Neutrophil (primary cell): ENCODE measurements around the gene TXLNG.
"Not testable (repeated sequence)": the region's sequence is repeated elsewhere in the genome, so short reads cannot be mapped to it uniquely, and the experiment has no call there.

Experiments used
- H3K27ac ChIP-seq: fragments of 200-600 bp; sonication (generic); 2 replicates; pipeline ENCODE4 v1.5.1; 2016; ENCODE audit warnings: mild to moderate bottlenecking, moderate library complexity
- H3K27me3 ChIP-seq: fragments of 200-600 bp; sonication (generic); 2 replicates; pipeline ENCODE4 v1.6.0; 2016; ENCODE audit warnings: mild to moderate bottlenecking
- H3K36me3 ChIP-seq: fragments of 200-600 bp; sonication (generic); 2 replicates; pipeline ENCODE4 v1.5.1; 2017
- H3K4me1 ChIP-seq, 2 experiments: fragments of 200-600 bp in 1 of 2; sonication (generic) in 1 of 2; 1 replicate in 1 of 2; 2 replicates in 1 of 2; pipeline versions ENCODE4 v1.5.1 to v1.6.1; 2013 to 2016; ENCODE audit warnings: low read depth in 1 of 2, low read length in 1 of 2, mild to moderate bottlenecking in 1 of 2, moderate library complexity in 1 of 2; ENCODE audit not compliant: control insufficient read depth in 1 of 2, insufficient read depth in 1 of 2
- H3K4me3 ChIP-seq, 2 experiments: fragments of 200-600 bp in 1 of 2; sonication (generic) in 1 of 2; 1 replicate in 1 of 2; 2 replicates in 1 of 2; pipeline ENCODE4 v1.5.1; 2013 to 2016; ENCODE audit warnings: low read depth in 1 of 2, low read length in 1 of 2, mild to moderate bottlenecking in 1 of 2, moderate library complexity in 1 of 2
- H3K9me3 ChIP-seq: fragments of 200-600 bp; sonication (generic); 2 replicates; pipeline ENCODE4 v1.5.1; 2016
- TF ChIP-seq, protein P1 (sequence below): fragments of 200-600 bp; sonication (generic); IDR thresholded peaks from 2 replicates; pipeline ENCODE4 v1.5.1; 2016; ENCODE audit warnings: antibody characterized with exemption

TXLNG gene

DNA sequence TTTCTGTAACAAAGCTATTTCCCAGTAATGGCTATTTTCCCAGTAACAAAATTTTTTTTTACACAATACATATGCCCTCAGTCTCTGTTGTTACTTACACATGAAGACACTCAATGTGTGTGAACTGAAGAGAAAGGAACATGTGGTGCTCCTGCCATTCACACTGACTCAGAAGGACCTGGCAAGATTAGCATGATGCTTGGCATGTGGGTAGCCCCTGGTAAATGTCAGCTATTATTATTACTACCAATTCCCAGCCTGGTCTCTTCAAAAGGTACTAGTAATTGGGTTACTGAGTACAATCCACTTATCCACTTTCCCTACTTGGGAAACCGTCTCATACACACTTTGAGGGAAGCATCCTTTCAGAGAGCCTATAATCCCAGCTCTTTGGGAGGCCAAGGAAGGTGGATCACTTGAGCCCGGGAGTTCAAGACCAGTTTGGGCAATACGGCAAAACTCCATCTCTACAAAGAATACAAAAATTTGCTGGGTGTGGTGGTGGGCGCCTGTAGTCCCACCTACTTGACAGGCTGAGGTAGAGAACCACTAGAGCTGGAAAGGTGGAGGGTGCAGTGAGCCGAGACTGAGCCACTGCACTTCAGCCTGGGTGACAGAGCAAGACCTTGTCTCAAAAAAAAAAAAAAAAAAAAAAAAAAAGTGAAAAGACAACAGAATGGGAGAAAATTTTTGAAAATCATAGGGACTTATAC, 69.3 kb downstream of the TXLNG start:
- Histone ChIP-seq H3K36me3 (peaks cover 3% of the 10 kb centered on the region), H3K4me3 (no peak overlapping the region), H3K9me3 (no peaks in the 10 kb centered on the region), H3K27ac (no peak overlapping the region), H3K4me1 (no peaks in the 10 kb centered on the region), H3K27me3 (no peaks in the 10 kb centered on the region)
- TF ChIP-seq, protein P1, sequence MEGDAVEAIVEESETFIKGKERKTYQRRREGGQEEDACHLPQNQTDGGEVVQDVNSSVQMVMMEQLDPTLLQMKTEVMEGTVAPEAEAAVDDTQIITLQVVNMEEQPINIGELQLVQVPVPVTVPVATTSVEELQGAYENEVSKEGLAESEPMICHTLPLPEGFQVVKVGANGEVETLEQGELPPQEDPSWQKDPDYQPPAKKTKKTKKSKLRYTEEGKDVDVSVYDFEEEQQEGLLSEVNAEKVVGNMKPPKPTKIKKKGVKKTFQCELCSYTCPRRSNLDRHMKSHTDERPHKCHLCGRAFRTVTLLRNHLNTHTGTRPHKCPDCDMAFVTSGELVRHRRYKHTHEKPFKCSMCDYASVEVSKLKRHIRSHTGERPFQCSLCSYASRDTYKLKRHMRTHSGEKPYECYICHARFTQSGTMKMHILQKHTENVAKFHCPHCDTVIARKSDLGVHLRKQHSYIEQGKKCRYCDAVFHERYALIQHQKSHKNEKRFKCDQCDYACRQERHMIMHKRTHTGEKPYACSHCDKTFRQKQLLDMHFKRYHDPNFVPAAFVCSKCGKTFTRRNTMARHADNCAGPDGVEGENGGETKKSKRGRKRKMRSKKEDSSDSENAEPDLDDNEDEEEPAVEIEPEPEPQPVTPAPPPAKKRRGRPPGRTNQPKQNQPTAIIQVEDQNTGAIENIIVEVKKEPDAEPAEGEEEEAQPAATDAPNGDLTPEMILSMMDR: no peak

DNA sequence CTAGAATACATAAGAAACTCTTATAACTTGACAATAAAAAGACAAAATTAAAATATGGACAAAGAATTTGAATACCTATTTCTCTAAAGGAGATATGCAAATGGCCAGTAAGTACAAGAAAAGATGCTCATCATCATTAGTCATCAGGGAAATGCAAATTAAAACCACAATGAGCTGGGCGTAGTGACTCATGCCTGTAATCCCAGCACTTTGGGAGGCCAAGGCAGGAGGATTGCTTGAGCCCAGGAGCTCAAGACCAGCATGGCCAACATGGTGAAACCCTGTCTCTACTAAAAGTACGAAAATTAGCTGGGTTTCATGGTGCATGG, 69.8 kb downstream of the TXLNG start:
- not testable (repeated sequence) for H3K36me3 ChIP-seq, H3K9me3 ChIP-seq, H3K4me3 ChIP-seq, H3K27ac ChIP-seq, H3K27me3 ChIP-seq, H3K4me1 ChIP-seq

DNA sequence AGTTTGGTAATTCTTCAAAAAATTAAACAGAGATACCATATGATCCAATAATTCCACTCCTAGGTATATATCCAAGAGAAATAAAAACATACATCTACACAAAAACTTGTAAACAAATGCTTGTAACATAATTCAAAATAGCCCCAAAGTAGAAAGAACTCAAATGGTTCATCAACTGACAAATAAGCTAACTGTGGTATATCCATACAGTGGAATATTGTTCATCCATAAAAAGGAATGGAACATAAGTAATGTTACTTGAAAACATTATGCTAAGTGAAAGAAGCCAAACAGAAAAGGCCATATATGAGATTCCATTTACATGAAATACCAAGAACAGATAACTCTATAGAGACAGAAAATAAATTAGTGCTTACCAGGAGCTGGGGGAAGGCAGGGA, 70.5 kb downstream of the TXLNG start:
- Histone ChIP-seq H3K9me3 (no peaks in the 10 kb centered on the region), H3K4me1 (no peaks in the 10 kb centered on the region), H3K36me3 (peaks cover 3% of the 10 kb centered on the region), H3K4me3 (no peak overlapping the region), H3K27me3 (no peaks in the 10 kb centered on the region), H3K27ac (no peak overlapping the region)
- TF ChIP-seq, protein P1: no peak

DNA sequence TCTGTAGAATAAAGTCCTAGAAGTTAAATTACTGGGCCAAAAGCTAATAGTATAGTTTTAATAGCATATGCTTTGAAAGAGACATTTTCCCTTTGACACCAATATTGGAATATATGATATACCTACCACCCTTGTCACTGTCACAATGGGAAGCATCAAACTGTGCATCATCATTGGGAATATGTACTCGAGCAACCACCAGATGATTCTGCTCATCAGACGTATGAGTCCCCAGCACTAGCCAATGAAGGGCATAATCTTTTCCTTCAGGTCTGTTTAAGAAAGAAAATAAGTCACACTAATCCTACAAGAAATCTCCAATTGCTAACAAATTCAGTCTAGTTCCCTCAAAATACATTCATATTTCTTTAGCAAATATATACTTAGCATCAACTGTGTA, 76.6 kb downstream of the TXLNG start:
- Histone ChIP-seq H3K4me1 (no peaks in the 10 kb centered on the region), H3K9me3 (no peaks in the 10 kb centered on the region), H3K36me3 (peaks cover 3% of the 10 kb centered on the region), H3K4me3 (no peak overlapping the region), H3K27ac (no peak overlapping the region), H3K27me3 (no peaks in the 10 kb centered on the region)
- TF ChIP-seq, protein P1: no peak

DNA sequence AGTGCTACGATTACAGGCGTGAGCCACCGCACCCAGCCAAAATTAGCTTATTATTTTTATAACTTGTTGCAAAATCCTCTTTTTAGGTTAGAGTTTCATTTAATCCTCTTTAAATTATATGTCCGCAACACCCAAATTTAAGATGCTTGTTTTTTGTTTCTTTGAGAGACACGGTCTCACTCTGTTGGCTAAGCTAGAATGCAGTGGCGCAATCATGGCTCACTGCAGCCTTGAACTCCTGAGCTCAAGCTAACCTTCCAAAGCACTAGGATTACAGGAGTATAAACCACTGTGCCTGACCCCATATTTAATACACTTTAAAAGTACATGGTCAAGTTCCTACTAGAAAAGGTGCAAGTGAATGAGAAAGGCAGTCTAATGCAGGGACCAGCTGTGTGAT, 81.7 kb downstream of the TXLNG start:
- no peaks in the 10 kb centered on the region for H3K9me3 ChIP-seq
- no peaks in the 10 kb centered on the region for H3K27me3 ChIP-seq
- H3K4me3 ChIP-seq: no peak overlapping the region
- H3K4me1 ChIP-seq: peaks cover 11 to 18% of the 10 kb centered on the region in 2 experiments
- H3K27ac ChIP-seq: no peak overlapping the region
- TF ChIP-seq, protein P1: no peak
- no peaks in the 10 kb centered on the region for H3K36me3 ChIP-seq

DNA sequence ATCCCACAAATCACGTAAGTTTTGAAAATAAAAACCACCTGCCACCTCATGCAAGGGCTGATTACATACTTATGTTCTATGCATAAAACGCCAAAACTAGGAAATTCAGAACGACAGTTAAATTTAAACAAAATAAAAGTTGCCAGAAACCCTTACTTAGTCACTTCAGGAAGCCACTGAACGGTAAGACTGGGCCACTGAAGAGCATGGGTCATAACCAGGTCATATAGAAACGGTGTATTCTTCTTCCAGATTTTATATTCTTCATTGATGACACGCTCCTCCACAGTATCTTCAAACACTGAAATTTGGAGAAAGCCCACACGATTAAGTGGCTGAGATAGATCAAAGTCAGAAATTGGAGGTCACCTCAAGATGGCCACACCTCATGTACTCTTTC, 82.7 kb downstream of the TXLNG start:
- Histone ChIP-seq H3K9me3 (no peaks in the 10 kb centered on the region), H3K4me1 (peaks cover 11 to 18% of the 10 kb centered on the region in 2 experiments), H3K27me3 (no peaks in the 10 kb centered on the region), H3K36me3 (no peaks in the 10 kb centered on the region), H3K4me3 (peak overlapping the region; percentile 58 to 67), H3K27ac (no peak overlapping the region)
- TF ChIP-seq, protein P1: no peak
